ENCODE measurements around the gene PTGER4. TPM values are rescaled to one million over a fixed set of nuclear protein-coding genes. Genes with fewer than 3 reads are reported as not detected.

PTGER4 gene
- total and polyA plus RNA-seq, 2 of the 8 experiments (the other 6 are each of a cell fraction or from before 2014, with no cell fraction given), result 0.76 to 1.2 TPM

DNA sequence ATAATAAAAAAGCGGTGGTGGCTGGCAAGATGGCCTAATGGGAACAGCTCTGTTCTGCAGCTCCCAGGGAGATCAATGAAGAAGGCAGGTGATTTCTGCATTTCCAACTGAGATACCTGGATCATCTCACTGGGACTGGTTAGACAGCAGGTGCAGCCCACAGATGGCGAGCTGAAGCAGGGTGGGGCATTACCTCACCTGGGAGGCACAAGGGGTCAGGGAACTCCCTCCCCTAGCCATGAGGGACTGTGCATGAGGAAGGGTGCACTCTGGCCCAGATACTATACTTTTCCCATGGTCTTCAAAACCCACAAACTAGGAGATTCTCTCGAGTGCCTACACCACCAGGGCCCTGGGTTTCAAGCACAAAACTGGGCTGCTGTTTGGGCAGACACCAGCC is 45.6 kb upstream of the PTGER4 start:
- 89% methylated on average over 3 of the region's 3 CpGs; no CpG with 5 or more reads in 1 of the 2 experiments for WGBS, 2 experiments (ENCODE audit: extremely low coverage in 1 of 2, insufficient coverage in 1 of 2, insufficient read length in 1 of 2, insufficient replicate concordance in 2 of 2, low coverage in 1 of 2, low lambda C conversion rate in 2 of 2, missing lambda C conversion rate in 1 of 2)
- Histone ChIP-seq H3K4me2 (ENCODE audit: insufficient read depth in 1 of 2, low read depth in 2 of 2, low read length in 2 of 2) (no peak overlapping the region), H2AFZ (ENCODE audit: low read length) (no peak overlapping the region), H3K79me1 (ENCODE audit: low read depth, low read length) (no peaks in the 10 kb centered on the region), H3K27me3 (replicated peaks in 1 of 4; ENCODE audit: control insufficient read depth in 3 of 4, extremely low read depth in 1 of 4, insufficient read depth in 3 of 4, low read length in 3 of 4) (no peaks in the 10 kb centered on the region), H3K9me3 (ENCODE audit: insufficient read depth in 2 of 2, low read depth in 1 of 2, low read length in 1 of 2) (no peaks in the 10 kb centered on the region), H4K5ac (ENCODE audit: insufficient read length, low read depth, low read length) (no peak overlapping the region), H4K91ac (replicated peaks; ENCODE audit: insufficient read length, low read length) (no peak overlapping the region), H3K56ac (replicated peaks; ENCODE audit: insufficient read length, low read depth, low read length) (no peak overlapping the region), H2BK12ac (ENCODE audit: low read depth, low read length) (no peak overlapping the region), H2BK5ac (ENCODE audit: low read depth, low read length) (no peak overlapping the region), H3K9ac (replicated peaks in 1 of 4; ENCODE audit: extremely low read depth in 1 of 4, low read depth in 3 of 4, low read length in 3 of 4) (no peak overlapping the region), H3K23me2 (ENCODE audit: low read depth, low read length) (no peaks in the 10 kb centered on the region), H3K4ac (replicated peaks; ENCODE audit: insufficient read length, low read depth, low read length) (no peak overlapping the region), H3K4me1 (replicated peaks in 1 of 4; ENCODE audit: control insufficient read depth in 3 of 4, insufficient read depth in 4 of 4, low read length in 3 of 4) (no peaks in the 10 kb centered on the region), H3K18ac (ENCODE audit: extremely low read depth, low read length) (no peak overlapping the region), H4K20me1 (replicated peaks in 1 of 2; ENCODE audit: control insufficient read depth in 1 of 2, insufficient read depth in 2 of 2, low read length in 2 of 2) (no peaks in the 10 kb centered on the region), H3K4me3 (ENCODE audit: extremely low read depth in 1 of 4, insufficient read depth in 2 of 4, low read depth in 3 of 4, low read length in 4 of 4) (no peak overlapping the region), H2BK120ac (replicated peaks; ENCODE audit: low read depth, low read length) (no peak overlapping the region), H3K14ac (ENCODE audit: insufficient read length) (no peak overlapping the region), H3K23ac (ENCODE audit: insufficient read length) (no peak overlapping the region), H3K27ac (ENCODE audit: low read depth, low read length) (no peak overlapping the region), H3K79me2 (ENCODE audit: control insufficient read depth in 1 of 2, insufficient read depth in 2 of 2, low read length in 2 of 2) (no peaks in the 10 kb centered on the region), H2AK5ac (ENCODE audit: low read depth, low read length) (no peak overlapping the region), H2BK15ac (ENCODE audit: low read length) (no peak overlapping the region), H2BK20ac (ENCODE audit: low read length) (no peak overlapping the region), H4K8ac (ENCODE audit: extremely low read depth, insufficient read depth, low read length) (no peak overlapping the region), H3K36me3 (ENCODE audit: control insufficient read depth in 2 of 4, insufficient read depth in 4 of 4, low read length in 3 of 4) (no peaks in the 10 kb centered on the region)
- POLR2A ChIA-PET (ENCODE audit: partially characterized antibody), result no interaction called here
- DNase-seq (ENCODE audit: low read depth in 1 of 2, low spot score in 2 of 2), result no peak
- FAIRE-seq, result no peak
- CTCF ChIA-PET (ENCODE audit: partially characterized antibody), result interaction anchor here (1.1 kb wide), 1 partner anchor 41 kb away, joined by 3 read pairs; no protein-coding TSS in a partner anchor
- TF ChIP-seq EZH2 (IDR thresholded peaks at IDR 0.05; ENCODE audit: low read depth, low read length, severe bottlenecking) (no peak), GABPA (IDR thresholded peaks at IDR 0.05; ENCODE audit: borderline replicate concordance, insufficient read depth, low read length) (no peak), RAD21 (IDR thresholded peaks at IDR 0.05 in 1 of 2, conservative IDR thresholded peaks at IDR 0.05 in 1 of 2; ENCODE audit: low read depth in 2 of 2, low read length in 2 of 2) (no peak), POLR2AphosphoS5 (IDR thresholded peaks at IDR 0.05; ENCODE audit: low read depth, low read length) (no peak), CTBP2 (IDR thresholded peaks at IDR 0.05; ENCODE audit: borderline replicate concordance, insufficient read depth, insufficient read length, low read length) (no peak), BCL11A (IDR thresholded peaks at IDR 0.05; ENCODE audit: low read depth in 2 of 2, low read length in 2 of 2) (no peak), SP2 (IDR thresholded peaks at IDR 0.05; ENCODE audit: low read length) (no peak), TEAD4 (IDR thresholded peaks at IDR 0.05; ENCODE audit: low read depth, low read length) (no peak), POLR2A (IDR thresholded peaks at IDR 0.05; ENCODE audit: control extremely low read depth in 1 of 2, low read depth in 2 of 2, low read length in 2 of 2) (no peak), CBX5 (IDR thresholded peaks at IDR 0.05; ENCODE audit: low read depth, low read length) (no peak), CHD2 (IDR thresholded peaks at IDR 0.05; ENCODE audit: low read length) (no peak), JUN (IDR thresholded peaks at IDR 0.05; ENCODE audit: low read depth, low read length) (no peak), CREB1 (IDR thresholded peaks at IDR 0.05) (no peak), BRCA1 (IDR thresholded peaks at IDR 0.05; ENCODE audit: low read depth, low read length) (no peak)
- TF ChIP-seq, protein P1, sequence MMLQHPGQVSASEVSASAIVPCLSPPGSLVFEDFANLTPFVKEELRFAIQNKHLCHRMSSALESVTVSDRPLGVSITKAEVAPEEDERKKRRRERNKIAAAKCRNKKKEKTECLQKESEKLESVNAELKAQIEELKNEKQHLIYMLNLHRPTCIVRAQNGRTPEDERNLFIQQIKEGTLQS (IDR thresholded peaks at IDR 0.05; ENCODE audit: insufficient read depth, low read depth, low read length), result no peak
